Panc1 (cell line): ENCODE data around the gene ABCF2. TPM values are rescaled to one million over a fixed set of nuclear protein-coding genes. Genes with fewer than 3 reads are reported as not detected.

Source experiments
- ATAC-seq: fragments of 200-7000 bp; cut with Tn5 transposase; 2 replicates; pipeline ENCODE4 v1.9.1; 2020; ENCODE audit warnings: mild to moderate bottlenecking, moderate library complexity
- BruUV-seq: library from RNA; stranded (reverse); fragments of 400-500 nt; replicated peaks from 2 replicates; lab custom pipeline; 2021; lab: Mats Ljungman, UMichigan
- CTCF ChIA-PET: fragments of 300-600 bp; sonication (Branson Sonifier 250); formaldehyde crosslinking; loops from one replicate; lab custom pipeline; 2022; ENCODE audit warnings: antibody characterized with exemption; lab: Charles Lee
- POLR2A ChIA-PET: fragments of 300-600 bp; sonication (Branson Sonifier 250); formaldehyde crosslinking; loops from one replicate; lab custom pipeline; 2022; ENCODE audit warnings: antibody characterized with exemption; lab: Charles Lee
- DNase-seq: peaks from one replicate; pipeline ENCODE4 v3.0.0-alpha.2; 2010; ENCODE audit warnings: low read depth, low spot score
- H3K27ac ChIP-seq: 2 replicates; pipeline ENCODE4 v1.5.1; 2011; ENCODE audit warnings: mild to moderate bottlenecking, low read length, inconsistent platforms
- H3K27me3 ChIP-seq: fragments of 200-500 bp; sonication (Bioruptor generic); 2 replicates; pipeline ENCODE4 v1.6.0; 2014; ENCODE audit warnings: low read length, inconsistent platforms; ENCODE audit not compliant: control insufficient read depth, insufficient read depth
- H3K36me3 ChIP-seq: fragments of 200-500 bp; sonication (Bioruptor generic); 2 replicates; pipeline ENCODE4 v1.5.1; 2014; ENCODE audit warnings: inconsistent platforms, mild to moderate bottlenecking, low read length, moderate library complexity; ENCODE audit not compliant: control insufficient read depth, insufficient read depth
- H3K4me1 ChIP-seq: 2 replicates; pipeline ENCODE4 v1.5.1; 2011; ENCODE audit warnings: inconsistent platforms, mild to moderate bottlenecking, low read length, moderate library complexity; ENCODE audit not compliant: control insufficient read depth, insufficient read depth
- H3K4me3 ChIP-seq, 2 experiments: 2 replicates each; pipeline ENCODE4 v1.5.1; 2011 to 2012; ENCODE audit warnings: low read depth in 2 of 2, low read length in 2 of 2, mild to moderate bottlenecking in 2 of 2, inconsistent platforms in 1 of 2, moderate library complexity in 1 of 2
- H3K9me3 ChIP-seq: fragments of 200-500 bp; sonication (Bioruptor generic); 2 replicates; pipeline ENCODE4 v1.5.1; 2014; ENCODE audit warnings: low read depth, mild to moderate bottlenecking, inconsistent platforms, low read length, moderate library complexity; ENCODE audit not compliant: control insufficient read depth, insufficient read depth
- CTCF ChIP-seq: fragments of 450-650 bp; IDR thresholded peaks from 2 replicates; pipeline ENCODE4 v1.5.1; 2017; ENCODE audit warnings: mild to moderate bottlenecking
- POLR2AphosphoS5 ChIP-seq: IDR thresholded peaks from 2 replicates; pipeline ENCODE4 v1.6.1; 2012; ENCODE audit warnings: mild to moderate bottlenecking, low read depth, low read length, moderate library complexity
- SIN3A ChIP-seq: IDR thresholded peaks from 2 replicates; pipeline ENCODE4 v1.6.1; 2012; ENCODE audit warnings: low read depth, mild to moderate bottlenecking, low read length, moderate library complexity, borderline replicate concordance; ENCODE audit not compliant: insufficient read depth
- TCF7L2 ChIP-seq: IDR thresholded peaks from 2 replicates; pipeline ENCODE4 v1.6.1; 2011; ENCODE audit warnings: mild to moderate bottlenecking, low read depth, low read length, inconsistent platforms
- in situ Hi-C: cut with HindIII; loops from 2 replicates; pipeline ENCODE4 v1.10.0; 2016; ENCODE audit warnings: low sequenced_read_pairs, low pct_unique_long_range_greater_than_20kb
- intact Hi-C: fragments of 100-400 bp; cut with micrococcal nuclease; formaldehyde crosslinking; loops from one replicate; pipeline ENCODE4 v1.10.0; 2022; ENCODE audit not compliant: unreplicated experiment
- total RNA-seq: library from RNA; stranded (reverse); gene quantifications from one replicate; pipeline ENCODE4 v1.2.1, GENCODE V29; 2021; ENCODE audit not compliant: unreplicated experiment
- TF ChIP-seq, protein P1 (sequence below), 2 experiments: IDR thresholded peaks; 2 replicates each; pipeline ENCODE4 v1.6.1; 2011 to 2012; ENCODE audit warnings: low read depth in 2 of 2, control low read depth in 1 of 2, low read length in 1 of 2, mild to moderate bottlenecking in 1 of 2, moderate library complexity in 1 of 2; ENCODE audit not compliant: insufficient read depth in 1 of 2

The ABCF2 gene
- total RNA-seq, 1 experiment from 2014 or later = 64.4 TPM

DNA sequence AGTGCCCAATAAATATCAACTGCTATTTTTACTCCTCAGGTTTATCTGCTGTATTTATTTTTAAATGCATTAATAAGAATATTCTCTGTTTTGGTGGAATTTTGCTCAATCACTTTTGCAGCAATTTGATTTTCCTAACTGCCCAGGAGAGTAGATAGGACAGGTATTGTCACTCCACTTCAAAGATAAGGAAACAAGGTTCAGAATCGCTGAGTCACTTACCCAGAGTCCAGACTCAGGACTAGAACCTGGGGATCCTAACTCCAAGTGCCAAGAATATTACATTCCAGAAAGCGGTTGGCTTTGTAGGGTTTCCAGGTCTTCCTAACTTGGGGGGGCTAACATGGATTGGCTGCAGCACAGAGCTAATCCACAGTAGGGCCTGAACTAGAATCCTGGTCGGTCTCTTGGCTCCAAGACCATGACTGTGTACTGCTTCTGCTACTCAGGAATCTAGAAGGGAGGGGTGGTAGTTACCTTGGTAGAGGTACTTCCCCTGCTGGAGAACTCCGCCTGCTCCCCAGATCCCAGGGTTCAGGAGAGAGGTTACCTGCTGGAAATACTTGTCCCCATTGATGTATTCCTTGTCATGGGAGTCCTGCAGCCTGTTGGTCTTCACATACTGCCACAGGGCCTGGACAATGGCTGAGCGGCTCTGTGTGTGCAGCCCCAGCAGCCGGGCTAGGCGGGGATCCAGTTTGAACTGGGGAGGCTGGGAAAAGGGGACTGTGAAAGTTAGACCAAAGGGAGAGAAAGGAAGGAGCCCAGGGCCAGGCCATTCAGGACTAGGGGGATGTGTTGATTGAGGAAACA lies 14.1 kb upstream of the ABCF2 start:
- no peaks in the 10 kb centered on the region for H3K9me3 ChIP-seq
- H3K27me3 ChIP-seq = no peaks in the 10 kb centered on the region
- no peak overlapping the region for H3K27ac ChIP-seq
- no peak for TF ChIP-seq POLR2AphosphoS5
- no peak for TF ChIP-seq TCF7L2
- TF ChIP-seq, protein P1, sequence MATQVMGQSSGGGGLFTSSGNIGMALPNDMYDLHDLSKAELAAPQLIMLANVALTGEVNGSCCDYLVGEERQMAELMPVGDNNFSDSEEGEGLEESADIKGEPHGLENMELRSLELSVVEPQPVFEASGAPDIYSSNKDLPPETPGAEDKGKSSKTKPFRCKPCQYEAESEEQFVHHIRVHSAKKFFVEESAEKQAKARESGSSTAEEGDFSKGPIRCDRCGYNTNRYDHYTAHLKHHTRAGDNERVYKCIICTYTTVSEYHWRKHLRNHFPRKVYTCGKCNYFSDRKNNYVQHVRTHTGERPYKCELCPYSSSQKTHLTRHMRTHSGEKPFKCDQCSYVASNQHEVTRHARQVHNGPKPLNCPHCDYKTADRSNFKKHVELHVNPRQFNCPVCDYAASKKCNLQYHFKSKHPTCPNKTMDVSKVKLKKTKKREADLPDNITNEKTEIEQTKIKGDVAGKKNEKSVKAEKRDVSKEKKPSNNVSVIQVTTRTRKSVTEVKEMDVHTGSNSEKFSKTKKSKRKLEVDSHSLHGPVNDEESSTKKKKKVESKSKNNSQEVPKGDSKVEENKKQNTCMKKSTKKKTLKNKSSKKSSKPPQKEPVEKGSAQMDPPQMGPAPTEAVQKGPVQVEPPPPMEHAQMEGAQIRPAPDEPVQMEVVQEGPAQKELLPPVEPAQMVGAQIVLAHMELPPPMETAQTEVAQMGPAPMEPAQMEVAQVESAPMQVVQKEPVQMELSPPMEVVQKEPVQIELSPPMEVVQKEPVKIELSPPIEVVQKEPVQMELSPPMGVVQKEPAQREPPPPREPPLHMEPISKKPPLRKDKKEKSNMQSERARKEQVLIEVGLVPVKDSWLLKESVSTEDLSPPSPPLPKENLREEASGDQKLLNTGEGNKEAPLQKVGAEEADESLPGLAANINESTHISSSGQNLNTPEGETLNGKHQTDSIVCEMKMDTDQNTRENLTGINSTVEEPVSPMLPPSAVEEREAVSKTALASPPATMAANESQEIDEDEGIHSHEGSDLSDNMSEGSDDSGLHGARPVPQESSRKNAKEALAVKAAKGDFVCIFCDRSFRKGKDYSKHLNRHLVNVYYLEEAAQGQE (IDR thresholded peaks at IDR 0.05; ENCODE audit: insufficient read depth in 1 of 2, low read depth in 2 of 2, low read length in 1 of 2) = no peak
- no peak for TF ChIP-seq CTCF
- ATAC-seq = no peak
- CTCF ChIA-PET = no interaction called here
- intact Hi-C loops (no loop called here), in situ Hi-C loops (no loop called here)
- peaks cover 9% of the 10 kb centered on the region for H3K4me1 ChIP-seq
- H3K4me3 ChIP-seq = no peak overlapping the region
- H3K36me3 ChIP-seq = no peaks in the 10 kb centered on the region; the same call in 1 of the 2 replicates
- BruUV-seq = no TSS peak
- POLR2A ChIA-PET = no interaction called here
- no peak for DNase-seq

GRCh38 chr7:151240536-151240935 lies 13.5 kb upstream of the ABCF2 start:
- no peaks in the 10 kb centered on the region; the same call in none of the 2 replicates for H3K36me3 ChIP-seq
- no peaks in the 10 kb centered on the region for H3K27me3 ChIP-seq
- POLR2A ChIA-PET = no interaction called here
- TF ChIP-seq TCF7L2 (no peak), POLR2AphosphoS5 (no peak), CTCF (no peak), SIN3A (no peak)
- TF ChIP-seq, protein P1 (IDR thresholded peaks at IDR 0.05; ENCODE audit: insufficient read depth in 1 of 2, low read depth in 2 of 2, low read length in 1 of 2) = no peak
- no peak for ATAC-seq
- in situ Hi-C loops (no loop called here), intact Hi-C loops (no loop called here)
- no peak overlapping the region for H3K4me3 ChIP-seq
- H3K9me3 ChIP-seq = no peaks in the 10 kb centered on the region
- H3K4me1 ChIP-seq = peaks cover 4% of the 10 kb centered on the region; the same call in 1 of the 2 replicates
- no peak for DNase-seq
- BruUV-seq = no TSS peak
- no peak overlapping the region for H3K27ac ChIP-seq
- CTCF ChIA-PET = no interaction called here
